SKM-1 treated with dmso at 0.1 percent for 144 hours (cell line): ENCODE data around the gene WASL.
"Not testable (repeated sequence)": the region's sequence is repeated elsewhere in the genome, so short reads cannot be mapped to it uniquely, and the experiment has no call there.

Experiments used
- DNase-seq: peaks from one replicate; lab custom pipeline; 2025; ENCODE audit not compliant: unreplicated experiment; lab: John Stamatoyannopoulos, UW

WASL gene

GRCh38 chr7:123634011-123634573 is 114.7 kb downstream of the WASL start:
- not testable (repeated sequence) for DNase-seq

GRCh38 chr7:123633553-123633952 is 115.2 kb downstream of the WASL start:
- DNase-seq: no peak

GRCh38 chr7:123632808-123633207 is 116.0 kb downstream of the WASL start:
- no peak for DNase-seq
